Activated CD4-positive, alpha-beta T cell treated with anti-CD3 and anti-CD28 coated beads, Interleukin-2, amount 50 U/mL, for 24 hours (primary cell): ENCODE measurements around the gene NKX1-1.

Experiments
- DNase-seq, 2 donors: peaks; one replicate each; pipeline ENCODE4 v3.0.0-alpha.2; 2020; ENCODE audit warnings: low read depth in 1 of 2, low spot score in 1 of 2

NKX1-1 gene

GRCh38 chr4:1361431-1361830, 44.8 kb downstream of the NKX1-1 start:
- DNase-seq, result no peak

- DNase-seq, result no peak
These were observed 45.6 kb downstream of the NKX1-1 start for GRCh38 chr4:1360423-1361283.

GRCh38 chr4:1359976-1360375, 46.3 kb downstream of the NKX1-1 start:
- DNase-seq, result no peak

GRCh38 chr4:1359144-1359501, 47.1 kb downstream of the NKX1-1 start:
- DNase-seq, result no peak

GRCh38 chr4:1358421-1359143, 47.7 kb downstream of the NKX1-1 start:
- DNase-seq, result no peak

GRCh38 chr4:1357356-1358248, 48.6 kb downstream of the NKX1-1 start:
- DNase-seq, result no peak

- no peak for DNase-seq
These were observed 49.9 kb downstream of the NKX1-1 start for GRCh38 chr4:1356181-1356998.

- no peak for DNase-seq
These were observed 50.9 kb downstream of the NKX1-1 start for GRCh38 chr4:1355378-1355777.

GRCh38 chr4:1354983-1355275, 51.3 kb downstream of the NKX1-1 start:
- DNase-seq, result no peak

GRCh38 chr4:1354136-1354982, 51.9 kb downstream of the NKX1-1 start:
- no peak for DNase-seq

GRCh38 chr4:1353186-1354055, 52.8 kb downstream of the NKX1-1 start:
- no peak for DNase-seq
